ENCODE data around the gene CALHM5.

Gene CALHM5

GRCh38 chr6:116547358-116547757 lies 35.9 kb downstream of the CALHM5 start:
- no peak for DNase-seq (ENCODE audit: low read depth in 2 of 2)

GRCh38 chr6:116550796-116551195 lies 39.4 kb downstream of the CALHM5 start:
- no peak for DNase-seq (ENCODE audit: low read depth in 2 of 2)

DNA sequence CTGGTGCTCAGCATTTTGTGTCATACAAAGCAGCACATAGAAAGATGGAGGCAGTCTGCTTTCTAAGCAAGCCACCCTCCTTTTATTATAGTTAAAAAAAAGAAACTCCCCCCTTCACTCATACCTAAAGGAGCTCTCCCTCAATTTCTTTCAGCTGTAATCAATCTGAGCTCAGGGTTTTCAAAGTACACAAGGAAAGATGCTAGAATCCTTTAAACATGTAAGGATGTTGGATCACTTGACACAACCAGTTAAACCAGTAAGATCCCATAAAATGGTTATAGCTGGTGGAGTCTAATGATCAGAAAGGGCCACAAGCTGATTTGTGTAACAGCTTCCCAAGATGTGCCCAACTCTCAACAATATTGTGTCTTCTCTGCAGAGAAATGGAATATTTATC lies 42.0 kb downstream of the CALHM5 start, which contains the start of gene CALHM4:
TSS of gene CALHM4 (plus strand) at position 301 of the 400 bp plus-strand sequence. CDS start at position 344, 43 bp downstream.
- DNase-seq (ENCODE audit: low read depth in 2 of 2): no peak

DNA sequence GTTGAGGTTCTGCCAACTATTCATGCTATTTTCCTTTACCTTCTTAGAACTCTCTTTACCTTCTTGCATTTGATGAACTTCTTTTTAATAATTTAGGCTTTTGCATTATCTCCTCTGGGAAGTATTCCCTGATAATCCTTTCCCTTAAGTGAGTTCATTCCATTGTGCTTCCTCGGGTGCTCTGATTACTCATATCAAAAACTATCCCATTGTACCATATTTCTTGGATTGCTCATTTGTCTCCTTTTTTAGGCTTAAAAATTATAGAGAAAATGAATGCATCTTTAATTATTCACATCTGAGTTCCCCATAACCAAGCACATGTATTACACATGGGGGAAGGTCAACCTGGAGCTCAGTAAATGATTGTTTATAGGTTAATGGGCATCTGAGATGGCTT lies 44.6 kb downstream of the CALHM5 start:
- no peak for DNase-seq (ENCODE audit: low read depth in 2 of 2)

- no peak for DNase-seq (ENCODE audit: low read depth in 2 of 2)
Measured at GRCh38 chr6:116556814-116557415, 45.5 kb downstream of the CALHM5 start.

- DNase-seq (ENCODE audit: low read depth in 2 of 2): no peak
Measured at GRCh38 chr6:116557893-116558292, 46.5 kb downstream of the CALHM5 start.

DNA sequence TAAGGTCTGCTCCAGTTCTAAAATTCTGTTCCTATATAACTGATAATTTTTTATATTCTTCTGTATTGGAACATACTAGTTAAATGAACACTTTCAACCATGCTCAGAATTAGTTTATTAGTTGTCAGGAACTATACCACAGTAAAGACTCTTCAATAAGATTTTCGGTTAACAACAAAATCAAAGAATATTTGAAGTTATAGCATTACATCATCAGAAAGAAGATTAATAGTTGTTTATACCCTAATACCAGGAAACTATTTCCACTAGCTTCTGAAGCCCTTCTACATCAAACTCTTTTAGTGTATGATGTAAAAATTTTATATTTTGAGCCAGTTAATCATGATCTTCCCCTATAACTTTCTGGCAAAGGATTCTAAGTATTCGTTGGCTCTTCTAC lies 48.7 kb downstream of the CALHM5 start:
- no peak for DNase-seq (ENCODE audit: low read depth in 2 of 2)

DNA sequence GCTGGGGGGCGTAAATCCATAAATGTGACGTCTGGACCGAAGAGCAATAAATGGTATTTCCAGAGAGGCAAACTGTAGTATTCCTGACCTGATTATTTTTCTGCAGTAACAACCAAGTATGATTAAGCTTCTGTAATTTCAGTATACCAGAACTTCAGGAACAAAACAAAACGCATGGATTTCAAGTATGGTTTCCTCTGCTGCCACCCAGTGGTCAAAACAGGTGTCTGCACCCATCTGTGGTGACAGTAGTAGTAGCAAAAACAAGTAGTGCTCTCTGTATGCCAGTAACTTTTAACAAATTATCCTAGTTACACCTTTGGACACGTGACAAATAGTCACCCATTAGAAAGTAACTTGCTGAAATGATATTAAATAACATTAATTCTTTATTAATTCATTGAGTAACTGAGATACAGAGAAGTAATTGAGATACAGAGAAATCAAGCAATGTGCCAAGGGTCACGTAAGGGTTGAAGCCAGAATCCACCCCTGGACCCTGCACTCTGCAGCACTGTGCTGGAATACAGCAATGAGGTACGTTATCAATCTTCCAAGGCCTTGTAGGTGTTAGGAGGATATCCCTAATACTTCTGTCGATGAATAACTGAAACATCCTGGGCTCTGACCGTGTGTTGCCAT lies 50.1 kb downstream of the CALHM5 start:
- peak; percentile 31 to 60 for DNase-seq (ENCODE audit: low read depth in 2 of 2)

- DNase-seq (ENCODE audit: low read depth in 2 of 2): no peak
Measured at GRCh38 chr6:116562019-116562403, 50.6 kb downstream of the CALHM5 start.

DNA sequence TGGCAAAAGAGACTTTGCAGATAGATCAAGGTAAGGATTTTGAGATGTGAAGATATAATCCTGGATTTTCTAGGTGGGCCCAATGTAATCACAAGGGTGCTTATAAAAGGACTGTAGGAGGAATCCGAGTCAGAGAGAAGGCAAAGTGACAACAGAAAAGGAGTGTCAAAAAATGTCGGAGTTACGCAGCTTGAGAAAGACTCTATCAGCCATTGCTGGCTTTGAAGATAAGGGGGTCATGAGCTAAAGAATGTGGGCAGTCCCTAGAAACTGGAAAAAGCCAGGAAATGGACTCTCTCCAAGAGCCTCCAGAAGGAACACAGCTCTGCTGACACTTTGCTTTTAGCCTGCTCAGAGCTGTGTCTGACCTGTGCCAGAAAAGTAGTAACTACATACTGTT lies 51.2 kb downstream of the CALHM5 start:
- DNase-seq (ENCODE audit: low read depth in 2 of 2): no peak

GRCh38 chr6:116563830-116564229 lies 52.4 kb downstream of the CALHM5 start:
- DNase-seq (ENCODE audit: low read depth in 2 of 2): no peak

- no peak for DNase-seq (ENCODE audit: low read depth in 2 of 2)
Measured at GRCh38 chr6:116564311-116564710, 52.9 kb downstream of the CALHM5 start.

DNA sequence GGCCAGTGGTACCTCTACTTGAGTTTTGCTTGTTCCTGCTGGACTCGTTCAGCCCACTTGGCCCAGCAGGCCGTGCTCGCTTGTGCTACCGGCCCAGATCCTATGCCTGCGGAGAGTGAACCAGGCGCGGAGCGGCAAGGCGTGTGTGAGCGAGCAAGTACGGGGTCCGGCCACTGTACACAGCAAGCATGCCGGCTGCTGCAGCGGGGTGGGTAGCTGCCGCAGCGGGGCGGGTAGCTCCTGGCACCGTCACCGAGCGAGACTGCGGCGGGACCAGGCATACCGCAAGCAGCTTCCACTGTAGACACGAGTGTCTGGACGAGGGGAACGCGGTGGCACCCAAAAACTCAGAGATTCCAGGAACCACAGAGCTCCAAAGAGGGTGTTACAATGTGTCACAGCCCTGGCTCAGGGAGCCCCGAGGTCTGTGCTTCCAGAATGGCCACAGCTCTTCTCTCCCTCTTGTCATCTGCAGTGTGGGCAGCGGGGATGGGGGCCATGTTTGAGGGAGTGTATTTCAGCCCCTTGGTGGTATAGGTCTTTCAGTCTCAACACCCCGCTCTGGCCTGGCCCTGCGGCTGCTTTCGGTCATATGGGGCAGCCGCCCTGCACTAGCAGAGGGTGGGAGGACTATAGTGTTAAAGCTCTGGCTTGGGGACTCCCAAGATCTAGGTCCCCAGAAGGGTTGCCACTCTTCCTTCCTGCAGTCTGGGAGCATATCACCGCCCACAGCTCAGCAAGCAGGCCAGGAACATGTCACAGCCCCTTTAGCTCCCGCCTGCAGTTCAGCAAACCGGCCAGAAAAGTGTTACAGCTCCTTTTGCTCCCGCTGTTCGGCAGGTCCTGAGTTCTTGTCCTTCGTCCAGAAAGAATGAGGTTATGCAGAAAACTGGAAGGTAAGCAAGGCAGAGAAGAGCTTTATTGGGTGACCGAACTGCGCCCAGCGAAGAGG lies 53.8 kb downstream of the CALHM5 start:
- no peak for DNase-seq (ENCODE audit: low read depth in 2 of 2)

DNA sequence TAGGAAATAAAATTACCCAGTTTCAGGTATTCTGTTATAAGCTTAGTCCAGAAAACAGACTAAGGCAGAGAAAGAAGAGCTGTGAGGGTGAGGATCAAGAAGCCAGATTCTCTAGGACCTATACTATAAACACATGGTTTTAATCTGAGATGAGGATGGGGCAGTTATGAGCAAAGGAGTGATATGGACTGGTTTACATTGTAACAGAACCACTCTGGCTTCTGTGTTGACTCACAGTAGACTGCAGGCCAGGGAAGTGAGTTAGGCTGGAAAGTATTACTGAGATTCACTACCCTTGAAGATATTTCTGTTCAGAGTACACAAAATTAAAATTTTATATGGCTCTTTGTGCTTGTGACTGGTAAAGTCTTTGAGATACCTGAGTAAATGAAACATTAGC lies 56.7 kb downstream of the CALHM5 start:
- DNase-seq (ENCODE audit: low read depth in 2 of 2): no peak

DNA sequence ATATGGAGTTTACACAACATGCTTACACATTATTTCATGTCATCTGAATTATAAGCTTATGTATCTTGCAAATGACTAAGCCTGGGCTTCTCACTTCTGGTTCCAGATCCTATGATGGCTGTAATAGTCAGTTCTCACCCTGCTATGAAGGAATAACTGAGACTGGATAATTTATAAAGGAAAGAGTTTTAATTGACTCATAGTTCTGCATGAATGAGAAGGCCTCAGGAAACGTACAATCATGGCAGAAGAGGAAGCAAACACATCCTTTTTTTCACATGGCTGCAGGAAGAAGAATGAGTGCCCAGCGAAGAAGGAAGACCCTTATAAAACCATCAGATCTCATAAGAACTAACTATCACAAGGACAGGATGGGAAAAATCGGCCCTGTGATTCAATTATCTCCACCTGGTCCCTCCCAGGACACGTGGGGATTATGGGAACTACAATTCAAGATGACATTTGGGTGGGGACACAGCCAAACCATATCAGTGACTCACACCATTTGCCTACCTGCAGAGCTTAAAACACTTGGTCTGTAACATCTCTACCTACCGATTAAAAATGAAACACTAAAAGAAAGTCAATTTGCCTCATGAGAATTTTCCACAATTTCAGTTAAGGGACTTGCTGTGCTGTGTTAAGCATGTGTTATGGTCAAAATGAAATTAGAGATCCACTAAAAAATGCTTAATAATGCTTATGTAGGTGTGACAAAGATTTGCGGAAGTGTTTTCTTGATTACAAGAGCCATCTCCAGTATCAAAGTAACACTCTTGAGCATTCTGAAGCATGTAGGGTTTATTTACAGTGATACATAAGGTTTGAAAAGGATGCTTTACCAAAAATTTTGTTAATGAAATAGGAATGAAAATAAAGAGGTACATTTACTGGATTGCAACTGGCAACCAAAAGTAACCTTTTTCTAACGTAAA lies 57.6 kb downstream of the CALHM5 start:
- no peak for DNase-seq (ENCODE audit: low read depth in 2 of 2)

GRCh38 chr6:116570856-116571682 lies 59.6 kb downstream of the CALHM5 start, which contains the start of gene RWDD1:
RWDD1 (plus strand) TSS chr6:116571504; CDS start chr6:116571583, 79 bp downstream.
- peak; percentile 97 to 98 for DNase-seq (ENCODE audit: low read depth in 2 of 2)

DNA sequence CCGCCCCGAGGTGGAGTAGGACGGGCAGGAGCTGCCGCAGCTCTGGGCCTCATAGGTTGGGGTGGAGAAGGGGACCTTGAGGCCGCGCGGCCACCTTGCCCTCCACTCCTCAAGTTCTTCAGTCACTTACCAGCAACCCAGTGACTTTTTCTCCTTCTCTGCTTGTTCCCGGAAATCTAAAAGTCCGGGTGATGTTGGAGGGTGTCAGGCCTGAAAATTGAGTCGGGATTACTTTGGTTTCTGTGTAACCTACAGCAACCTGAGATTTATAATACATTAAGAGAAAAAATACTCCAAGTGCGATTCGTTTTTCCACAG lies 60.2 kb downstream of the CALHM5 start:
- DNase-seq (ENCODE audit: low read depth in 2 of 2): no peak

GRCh38 chr6:116572162-116572561 lies 60.7 kb downstream of the CALHM5 start:
- no peak for DNase-seq (ENCODE audit: low read depth in 2 of 2)

All from stimulated activated CD4-positive, alpha-beta T cell treated with anti-CD3 and anti-CD28 coated beads, Interleukin-15, amount 100 ng/mL, for 48 hours (primary cell).